ENCODE results near the gene KRT71. TPM values are rescaled to one million over a fixed set of nuclear protein-coding genes. Genes with fewer than 3 reads are reported as not detected.

KRT71 gene
- total RNA-seq, 1 experiment from 2014 or later: not detected

GRCh38 chr12:52514471-52515318, 38.2 kb downstream of the KRT71 start:
- no peaks in the 10 kb centered on the region for H3K4me1 Mint-ChIP-seq
- H3K4me3 Mint-ChIP-seq: no peak overlapping the region
- TF ChIP-seq ZNF396 (CRISPR knock-in tag; IDR thresholded peaks at IDR 0.05; ENCODE audit: borderline replicate concordance) (no peak), SMAD4 (CRISPR knock-in tag; IDR thresholded peaks at IDR 0.05) (no peak), NR2C2 (CRISPR knock-in tag; IDR thresholded peaks at IDR 0.05) (no peak), ETV6 (CRISPR knock-in tag; IDR thresholded peaks at IDR 0.05) (no peak), ESRRA (CRISPR knock-in tag; IDR thresholded peaks at IDR 0.05; ENCODE audit: borderline replicate concordance) (no peak), OVOL2 (CRISPR knock-in tag; IDR thresholded peaks at IDR 0.05; ENCODE audit: borderline replicate concordance) (no peak), NR1H2 (CRISPR knock-in tag; IDR thresholded peaks at IDR 0.05) (no peak), ZSCAN18 (CRISPR knock-in tag; IDR thresholded peaks at IDR 0.05) (no peak), GABPB1 (CRISPR knock-in tag; IDR thresholded peaks at IDR 0.05) (no peak), MXD4 (CRISPR knock-in tag; IDR thresholded peaks at IDR 0.05; ENCODE audit: borderline replicate concordance) (no peak), FOXP4 (CRISPR knock-in tag; IDR thresholded peaks at IDR 0.05) (no peak)
- peaks cover 2% of the 10 kb centered on the region for H3K27me3 Mint-ChIP-seq (ENCODE audit: low read depth)
- no peak overlapping the region for H3K27ac Mint-ChIP-seq
- POLR2A ChIA-PET: no interaction called here
- peaks cover 19% of the 10 kb centered on the region for H3K9me3 Mint-ChIP-seq
- CTCF ChIA-PET: interaction anchor here (0.6 to 3.6 kb wide), 5 partner anchors 119 to 389 kb away, joined by 3 to 13 read pairs (median 4); no protein-coding TSS in a partner anchor
- peaks cover 5% of the 10 kb centered on the region; the same call in 1 of the 2 replicates for H3K36me3 Mint-ChIP-seq
- ATAC-seq (no peak), DNase-seq (ENCODE audit: low spot score) (no peak)

GRCh38 chr12:52513736-52514135, 39.2 kb downstream of the KRT71 start:
- Mint-ChIP-seq H3K4me3 (no peak overlapping the region), H3K27me3 (ENCODE audit: low read depth) (peaks cover 2% of the 10 kb centered on the region), H3K36me3 (peaks cover 5% of the 10 kb centered on the region; the same call in 1 of the 2 replicates), H3K4me1 (no peaks in the 10 kb centered on the region), H3K9me3 (peaks cover 20% of the 10 kb centered on the region), H3K27ac (no peak overlapping the region)
- POLR2A ChIA-PET: no interaction called here
- DNase-seq (ENCODE audit: low spot score) (no peak), ATAC-seq (no peak)
- CTCF ChIA-PET: interaction anchor here (0.6 to 3.6 kb wide), 4 partner anchors 118 to 388 kb away, joined by 4 to 13 read pairs (median 4); no protein-coding TSS in a partner anchor
- no peak for TF ChIP-seq TCF7 (CRISPR knock-in tag; IDR thresholded peaks at IDR 0.05; ENCODE audit: low read depth)
- TF ChIP-seq NR2C2 (CRISPR knock-in tag; IDR thresholded peaks at IDR 0.05): no peak
- no peak for TF ChIP-seq NR1H2 (CRISPR knock-in tag; IDR thresholded peaks at IDR 0.05)
- TF ChIP-seq ETV6 (CRISPR knock-in tag; IDR thresholded peaks at IDR 0.05): no peak
- no peak for TF ChIP-seq IRF1 (CRISPR knock-in tag; IDR thresholded peaks at IDR 0.05)
- no peak for TF ChIP-seq SMAD3 (CRISPR knock-in tag; IDR thresholded peaks at IDR 0.05; ENCODE audit: borderline replicate concordance)
- TF ChIP-seq CREB1 (CRISPR knock-in tag; IDR thresholded peaks at IDR 0.05): no peak
- no peak for TF ChIP-seq JUN (CRISPR knock-in tag; IDR thresholded peaks at IDR 0.05)
- no peak for TF ChIP-seq CTCF (IDR thresholded peaks at IDR 0.05)
- TF ChIP-seq GTF2I (CRISPR knock-in tag; conservative IDR thresholded peaks at IDR 0.05): no peak
- no peak for TF ChIP-seq OVOL2 (CRISPR knock-in tag; IDR thresholded peaks at IDR 0.05; ENCODE audit: borderline replicate concordance)
- TF ChIP-seq EMX1 (CRISPR knock-in tag; IDR thresholded peaks at IDR 0.05): no peak
- no peak for TF ChIP-seq IRF2 (CRISPR knock-in tag; IDR thresholded peaks at IDR 0.05; ENCODE audit: borderline replicate concordance, low read depth)
- no peak for TF ChIP-seq CREM (CRISPR knock-in tag; IDR thresholded peaks at IDR 0.05)
- no peak for TF ChIP-seq E2F1 (CRISPR knock-in tag; IDR thresholded peaks at IDR 0.05)
- TF ChIP-seq ATF3 (CRISPR knock-in tag; conservative IDR thresholded peaks at IDR 0.05): no peak
- TF ChIP-seq FOXP1 (CRISPR knock-in tag; IDR thresholded peaks at IDR 0.05; ENCODE audit: borderline replicate concordance): no peak
- TF ChIP-seq ERG (CRISPR knock-in tag; IDR thresholded peaks at IDR 0.05): no peak

Measured in WTC11 (cell line).